ENCODE results near the gene AP5S1.

- no peak for TF ChIP-seq MAX (IDR thresholded peaks at IDR 0.05; ENCODE audit: low read depth, low read length)
- TF ChIP-seq ZBTB11 (CRISPR knock-in tag; IDR thresholded peaks at IDR 0.05), result no peak
- no peak for TF ChIP-seq SMC3 (IDR thresholded peaks at IDR 0.05; ENCODE audit: borderline replicate concordance, low read length)
- no peak for TF ChIP-seq CTCF (IDR thresholded peaks at IDR 0.05 in 2 of 3, conservative IDR thresholded peaks at IDR 0.05 in 1 of 3; ENCODE audit: control insufficient read depth in 2 of 3, extremely low read depth in 1 of 3, insufficient read depth in 1 of 3, low read depth in 3 of 3, low read length in 3 of 3)
- TF ChIP-seq CEBPZ (IDR thresholded peaks at IDR 0.05; ENCODE audit: low read depth, low read length), result no peak
- TF ChIP-seq E2F4 (IDR thresholded peaks at IDR 0.05; ENCODE audit: low read depth, low read length), result no peak
Measured at GRCh38 chr20:3864518-3864917, 44.2 kb downstream of the AP5S1 start.
